Left renal cortex interstitium (tissue), 4 donors: Measurements from ENCODE around the gene DPEP1. TPM values are rescaled to one million over a fixed set of nuclear protein-coding genes. Genes with fewer than 3 reads are reported as not detected.
"Not testable (repeated sequence)": the region's sequence is repeated elsewhere in the genome, so short reads cannot be mapped to it uniquely, and the experiment has no call there.

Experiments
- DNase-seq, 4 donors: peaks; one replicate each; pipeline ENCODE4 v3.0.0-alpha.2; 2013; ENCODE audit warnings: low read depth in 4 of 4, low spot score in 2 of 4, missing footprints in 1 of 4
- polyA plus RNA-seq, 4 donors: library from polyadenylated mRNA; unstranded; fragments of 120-200 nt; gene quantifications; one replicate each; pipeline ENCODE4 v1.2.1, GENCODE V29; 2013; ENCODE audit not compliant: insufficient read length in 4 of 4

Gene DPEP1
- polyA plus RNA-seq, 4 donors: 24.5 to 51.1 (median 41.6) TPM

GRCh38 chr16:89670496-89671431, 57.3 kb downstream of the DPEP1 start:
- no peak for DNase-seq

DNA sequence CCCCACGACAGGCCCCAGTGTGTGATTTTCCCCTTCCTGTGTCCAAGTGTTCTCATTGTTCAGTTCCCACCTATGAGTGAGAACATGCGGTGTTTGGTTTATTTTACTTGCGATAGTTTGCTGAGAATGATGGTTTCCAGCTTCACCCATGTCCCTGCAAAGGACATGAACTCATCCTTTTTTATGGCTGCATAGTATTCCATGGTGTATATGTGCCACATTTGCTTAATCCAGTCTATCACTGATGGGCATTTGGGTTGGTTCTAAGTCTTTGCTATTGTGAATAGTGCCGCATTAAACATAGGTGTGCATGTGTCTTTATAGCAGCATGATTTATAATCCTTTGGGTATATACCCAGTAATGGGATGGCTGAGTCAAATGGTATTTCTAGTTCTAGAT, 58.1 kb downstream of the DPEP1 start:
- DNase-seq: not testable (repeated sequence)

- DNase-seq: no peak
Observed at GRCh38 chr16:89672177-89672941, 58.9 kb downstream of the DPEP1 start.

DNA sequence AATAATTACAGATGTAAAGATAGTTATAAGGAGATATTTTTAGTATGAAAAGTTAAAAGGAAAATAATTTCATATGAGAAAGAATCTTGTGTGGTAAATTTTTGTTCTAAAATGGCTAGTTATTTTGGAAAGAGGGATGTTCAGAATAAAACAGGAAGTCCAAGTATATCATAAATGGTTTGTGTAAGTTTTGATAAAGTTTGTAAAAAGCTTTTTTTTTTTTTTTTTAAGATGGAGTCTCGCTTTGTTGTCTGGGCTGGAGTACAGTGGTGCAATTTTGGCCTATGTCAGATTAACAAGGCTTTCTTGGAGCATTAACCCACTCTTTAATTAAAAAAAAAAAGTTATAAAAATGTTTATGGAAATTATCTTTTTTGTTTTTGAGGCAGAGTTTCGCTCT, 64.8 kb downstream of the DPEP1 start:
- no peak for DNase-seq

DNA sequence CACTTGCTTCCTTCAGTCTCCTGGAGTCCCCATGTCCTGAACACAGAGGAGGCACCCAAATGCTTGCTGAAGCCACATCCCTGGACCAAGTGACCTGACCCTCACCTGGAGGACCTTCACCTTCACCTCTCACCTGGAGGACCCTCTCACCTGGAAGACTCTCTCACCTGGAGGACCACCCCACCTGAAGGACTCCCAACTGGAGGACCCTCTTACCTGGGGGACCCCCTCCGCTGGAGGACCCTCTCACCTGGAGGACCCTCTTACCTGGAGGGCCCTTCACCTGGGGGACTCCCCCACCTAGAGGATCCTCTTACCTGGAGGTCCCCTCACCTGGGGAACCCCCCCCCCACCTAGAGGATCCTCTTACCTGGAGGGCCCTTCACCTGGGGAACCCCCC, 72.5 kb downstream of the DPEP1 start:
- no peak for DNase-seq

GRCh38 chr16:89686520-89687091, 73.2 kb downstream of the DPEP1 start, which contains the start of gene CDK10:
CDK10 (plus strand) TSS chr16:89686689; CDS start chr16:89686711, 22 bp downstream.
- peak; percentile 79 to 83 (median 80) for DNase-seq

DNA sequence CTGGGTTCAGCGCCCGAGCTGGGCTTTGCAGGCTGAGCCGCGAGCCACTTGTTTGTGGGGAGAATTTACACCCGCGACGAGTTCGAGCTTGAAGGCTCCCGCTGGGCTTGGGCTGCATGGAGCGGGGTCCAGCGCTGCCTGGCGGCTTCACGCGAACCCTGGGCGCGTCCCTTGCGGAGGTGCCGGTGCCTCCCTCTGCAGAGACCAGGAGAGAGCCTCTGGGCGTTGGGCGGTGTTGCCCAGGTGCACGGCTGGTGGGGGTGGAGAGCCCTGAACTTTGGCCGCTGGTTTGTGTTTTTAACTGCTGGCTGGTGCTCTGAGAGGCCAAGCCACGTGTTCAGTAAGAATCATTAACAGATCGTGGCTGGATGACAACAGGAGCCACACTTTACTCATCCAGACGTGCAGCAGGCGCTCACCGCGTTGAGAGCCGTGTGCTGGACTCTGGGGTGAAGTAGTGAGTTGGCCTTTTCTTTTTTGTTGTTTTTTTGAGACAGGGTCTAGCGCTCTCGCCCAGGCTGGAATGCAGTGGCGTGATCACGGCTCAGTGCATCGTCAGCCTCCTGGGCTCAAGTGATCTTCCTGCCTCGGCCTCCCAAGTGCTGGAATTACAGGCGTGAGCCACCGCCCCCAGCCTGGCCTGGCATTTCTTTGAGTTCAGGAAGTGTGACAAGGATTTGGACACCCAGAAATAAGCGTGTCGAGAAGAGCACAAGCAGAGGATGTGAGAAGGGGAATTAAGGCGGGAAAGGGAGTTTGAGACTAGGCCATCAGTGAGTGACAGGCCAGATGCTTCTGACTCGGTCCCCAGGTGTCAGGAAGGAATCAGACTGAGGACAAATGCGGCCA, 73.9 kb downstream of the DPEP1 start:
- DNase-seq: peak in 1 of 4 donors; percentile 38

Other genes starting within 250 kb of the DPEP1 start
- gene ANKRD11, start 123.1 kb upstream of the DPEP1 start, polyA plus RNA-seq: 100 to 1,000 TPM in 2 of 4 donors, 10 to 100 TPM in 2; 80.8 to 129 (median 102) TPM
- gene SPG7, start 105.2 kb upstream of the DPEP1 start, polyA plus RNA-seq: 100 to 1,000 TPM in 2 of 4 donors, 10 to 100 TPM in 2; 80.0 to 142 (median 110) TPM
- gene RPL13, start 53.0 kb upstream of the DPEP1 start, polyA plus RNA-seq: 1,000 to 10,000 TPM; 1,722 to 3,231 (median 2,380) TPM
- 1 to 10 TPM; 1.9 to 6.4 (median 5.0) TPM for gene CPNE7, start 37.9 kb upstream of the DPEP1 start, polyA plus RNA-seq
- gene CHMP1A, start 44.1 kb downstream of the DPEP1 start, polyA plus RNA-seq: 10 to 100 TPM; 69.0 to 96.4 (median 85.2) TPM
- 10 to 100 TPM; 13.9 to 16.6 (median 15.6) TPM for gene SPATA33, start 44.2 kb downstream of the DPEP1 start, polyA plus RNA-seq
- 100 to 1,000 TPM in 2 of 4 donors, 10 to 100 TPM in 2; 87.1 to 165 (median 121) TPM for gene CDK10, start 73.0 kb downstream of the DPEP1 start, polyA plus RNA-seq
- 1 to 10 TPM; 5.3 to 9.8 (median 8.2) TPM for gene SPATA2L, start 88.1 kb downstream of the DPEP1 start, polyA plus RNA-seq
- gene VPS9D1, start 107.3 kb downstream of the DPEP1 start, polyA plus RNA-seq: 10 to 100 TPM in 3 of 4 donors, 1 to 10 TPM in 1; 8.7 to 16.3 (median 15.5) TPM
- gene ZNF276, start 107.9 kb downstream of the DPEP1 start, polyA plus RNA-seq: 10 to 100 TPM; 20.9 to 39.6 (median 29.8) TPM
- gene FANCA, start 203.0 kb downstream of the DPEP1 start, polyA plus RNA-seq: 10 to 100 TPM; 15.6 to 56.3 (median 33.0) TPM
- 10 to 100 TPM in 3 of 4 donors, 1 to 10 TPM in 1; 9.5 to 22.5 (median 14.2) TPM for gene SPIRE2, start 214.8 kb downstream of the DPEP1 start, polyA plus RNA-seq